ELF-1 (cell line): ENCODE measurements around the gene ABCD1.
"Not testable (repeated sequence)": the region's sequence is repeated elsewhere in the genome, so short reads cannot be mapped to it uniquely, and the experiment has no call there.

Experiments used
- DNase-seq: peaks from one replicate; pipeline ENCODE4 v3.0.0-alpha.2; 2016; ENCODE audit warnings: low read depth, low spot score

The ABCD1 gene

GRCh38 chrX:153734871-153735270 lies 10.2 kb downstream of the ABCD1 start:
- no peak for DNase-seq

GRCh38 chrX:153735274-153735673 lies 10.6 kb downstream of the ABCD1 start:
- peak; percentile 57 for DNase-seq

- DNase-seq = peak; percentile 42
Observed at GRCh38 chrX:153736071-153736820, 11.6 kb downstream of the ABCD1 start.

GRCh38 chrX:153736871-153737441 lies 12.3 kb downstream of the ABCD1 start:
- DNase-seq = no peak

GRCh38 chrX:153738056-153738605 lies 13.5 kb downstream of the ABCD1 start:
- DNase-seq = no peak

GRCh38 chrX:153739754-153740486 lies 15.3 kb downstream of the ABCD1 start:
- DNase-seq = peak; percentile 62

GRCh38 chrX:153740631-153741222 lies 16.1 kb downstream of the ABCD1 start:
- no peak for DNase-seq

- no peak for DNase-seq
Observed at GRCh38 chrX:153741446-153741845, 16.8 kb downstream of the ABCD1 start.

- not testable (repeated sequence) for DNase-seq
Observed at GRCh38 chrX:153742111-153742510, 17.5 kb downstream of the ABCD1 start.

GRCh38 chrX:153742796-153743467 lies 18.3 kb downstream of the ABCD1 start:
- DNase-seq = not testable (repeated sequence)

GRCh38 chrX:153743468-153744209 lies 19.0 kb downstream of the ABCD1 start:
- peak; percentile 74 for DNase-seq

GRCh38 chrX:153744210-153745066 lies 19.8 kb downstream of the ABCD1 start:
- DNase-seq = peak; percentile 82

- DNase-seq = not testable (repeated sequence)
Observed at GRCh38 chrX:153745067-153745433, 20.4 kb downstream of the ABCD1 start.

- DNase-seq = no peak
Observed at GRCh38 chrX:153746359-153746758, 21.7 kb downstream of the ABCD1 start.

GRCh38 chrX:153746991-153747390 lies 22.3 kb downstream of the ABCD1 start:
- not testable (repeated sequence) for DNase-seq

GRCh38 chrX:153749017-153749416 lies 24.4 kb downstream of the ABCD1 start:
- not testable (repeated sequence) for DNase-seq

- no peak for DNase-seq
Observed at GRCh38 chrX:153750127-153750774, 25.6 kb downstream of the ABCD1 start.

GRCh38 chrX:153755136-153755535 lies 30.5 kb downstream of the ABCD1 start:
- DNase-seq = no peak

- no peak for DNase-seq
Observed at GRCh38 chrX:153761863-153762262, 37.2 kb downstream of the ABCD1 start.
